GM12892 (cell line): ENCODE data around the gene COL4A1.

Source experiments
- POLR2A ChIP-seq: IDR thresholded peaks from 2 replicates; pipeline ENCODE4 v1.6.1; 2011; ENCODE audit warnings: low read depth, low read length, control low read depth
- POLR2AphosphoS5 ChIP-seq: IDR thresholded peaks from 2 replicates; pipeline ENCODE4 v1.6.1; 2011; ENCODE audit warnings: low read depth, low read length, control low read depth
- TAF1 ChIP-seq: IDR thresholded peaks from 2 replicates; pipeline ENCODE4 v1.6.1; 2011; ENCODE audit warnings: low read depth, mild to moderate bottlenecking, control low read depth, low read length, borderline replicate concordance

GRCh38 chr13:110330491-110331011 is 23.6 kb upstream of the COL4A1 start:
- TF ChIP-seq TAF1 (no peak), POLR2AphosphoS5 (no peak), POLR2A (no peak)
